GM23338 (cell line): Measurements from ENCODE around the gene KATNAL1.

ENCODE experiments used
- CREB1 ChIP-seq: fragments of 250-450 bp; sonication (Bioruptor Pico); IDR thresholded peaks from 2 replicates; pipeline ENCODE4 v1.5.0; 2020; ENCODE audit warnings: low read depth, mild to moderate bottlenecking, moderate library complexity
- EZH2 ChIP-seq: fragments of 200-600 bp; sonication (generic); IDR thresholded peaks from one replicate; pipeline ENCODE4 v1.8.0; 2017; ENCODE audit warnings: antibody characterized with exemption, mild to moderate bottlenecking, low read depth; ENCODE audit not compliant: unreplicated experiment
- EZH2phosphoT487 ChIP-seq: fragments of 200-600 bp; sonication (generic); IDR thresholded peaks from one replicate; pipeline ENCODE4 v1.8.1; 2018; ENCODE audit warnings: antibody characterized with exemption; ENCODE audit not compliant: unreplicated experiment
- JUNB ChIP-seq: IDR thresholded peaks from one replicate; pipeline ENCODE4 v1.6.1; 2016; ENCODE audit warnings: antibody characterized with exemption; ENCODE audit not compliant: unreplicated experiment
- POLR2AphosphoS5 ChIP-seq: IDR thresholded peaks from 2 replicates; pipeline ENCODE4 v1.6.1; 2016; ENCODE audit warnings: antibody characterized with exemption, low read depth
- TF ChIP-seq, protein P1 (sequence below): IDR thresholded peaks from one replicate; pipeline ENCODE4 v1.6.1; 2018; ENCODE audit warnings: antibody characterized with exemption; ENCODE audit not compliant: unreplicated experiment
- TF ChIP-seq, protein P2 (sequence below), 2 experiments: fragments of 200-600 bp in 1 of 2; sonication (generic) in 1 of 2; conservative IDR thresholded peaks; 2 replicates each; pipeline versions ENCODE4 v1.5.1 to v1.6.1; 2016 to 2017; ENCODE audit warnings: antibody characterized with exemption in 2 of 2, low read depth in 2 of 2, mild to moderate bottlenecking in 2 of 2, moderate library complexity in 1 of 2

DNA sequence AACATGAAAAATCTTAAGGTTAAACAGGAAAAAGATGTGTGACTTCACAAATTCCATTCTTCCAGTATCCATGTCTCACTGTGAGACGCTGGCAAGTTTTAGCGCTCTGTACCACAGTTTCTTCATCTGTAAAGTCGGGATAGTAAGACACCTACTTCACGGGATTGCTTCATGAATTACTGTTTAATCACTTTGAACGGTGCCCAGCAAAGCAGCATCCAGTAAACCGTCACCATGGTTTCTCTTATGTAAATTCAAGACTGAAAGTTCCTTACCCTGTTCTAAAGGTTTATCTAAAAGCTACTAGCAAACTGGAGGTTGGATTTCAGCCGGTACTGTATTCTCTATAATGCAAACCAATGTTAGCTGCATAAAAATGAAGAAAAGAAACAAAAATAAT, 53.5 kb downstream of the KATNAL1 start:
- TF ChIP-seq, protein P1, sequence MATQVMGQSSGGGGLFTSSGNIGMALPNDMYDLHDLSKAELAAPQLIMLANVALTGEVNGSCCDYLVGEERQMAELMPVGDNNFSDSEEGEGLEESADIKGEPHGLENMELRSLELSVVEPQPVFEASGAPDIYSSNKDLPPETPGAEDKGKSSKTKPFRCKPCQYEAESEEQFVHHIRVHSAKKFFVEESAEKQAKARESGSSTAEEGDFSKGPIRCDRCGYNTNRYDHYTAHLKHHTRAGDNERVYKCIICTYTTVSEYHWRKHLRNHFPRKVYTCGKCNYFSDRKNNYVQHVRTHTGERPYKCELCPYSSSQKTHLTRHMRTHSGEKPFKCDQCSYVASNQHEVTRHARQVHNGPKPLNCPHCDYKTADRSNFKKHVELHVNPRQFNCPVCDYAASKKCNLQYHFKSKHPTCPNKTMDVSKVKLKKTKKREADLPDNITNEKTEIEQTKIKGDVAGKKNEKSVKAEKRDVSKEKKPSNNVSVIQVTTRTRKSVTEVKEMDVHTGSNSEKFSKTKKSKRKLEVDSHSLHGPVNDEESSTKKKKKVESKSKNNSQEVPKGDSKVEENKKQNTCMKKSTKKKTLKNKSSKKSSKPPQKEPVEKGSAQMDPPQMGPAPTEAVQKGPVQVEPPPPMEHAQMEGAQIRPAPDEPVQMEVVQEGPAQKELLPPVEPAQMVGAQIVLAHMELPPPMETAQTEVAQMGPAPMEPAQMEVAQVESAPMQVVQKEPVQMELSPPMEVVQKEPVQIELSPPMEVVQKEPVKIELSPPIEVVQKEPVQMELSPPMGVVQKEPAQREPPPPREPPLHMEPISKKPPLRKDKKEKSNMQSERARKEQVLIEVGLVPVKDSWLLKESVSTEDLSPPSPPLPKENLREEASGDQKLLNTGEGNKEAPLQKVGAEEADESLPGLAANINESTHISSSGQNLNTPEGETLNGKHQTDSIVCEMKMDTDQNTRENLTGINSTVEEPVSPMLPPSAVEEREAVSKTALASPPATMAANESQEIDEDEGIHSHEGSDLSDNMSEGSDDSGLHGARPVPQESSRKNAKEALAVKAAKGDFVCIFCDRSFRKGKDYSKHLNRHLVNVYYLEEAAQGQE = no peak
- TF ChIP-seq, protein P2, sequence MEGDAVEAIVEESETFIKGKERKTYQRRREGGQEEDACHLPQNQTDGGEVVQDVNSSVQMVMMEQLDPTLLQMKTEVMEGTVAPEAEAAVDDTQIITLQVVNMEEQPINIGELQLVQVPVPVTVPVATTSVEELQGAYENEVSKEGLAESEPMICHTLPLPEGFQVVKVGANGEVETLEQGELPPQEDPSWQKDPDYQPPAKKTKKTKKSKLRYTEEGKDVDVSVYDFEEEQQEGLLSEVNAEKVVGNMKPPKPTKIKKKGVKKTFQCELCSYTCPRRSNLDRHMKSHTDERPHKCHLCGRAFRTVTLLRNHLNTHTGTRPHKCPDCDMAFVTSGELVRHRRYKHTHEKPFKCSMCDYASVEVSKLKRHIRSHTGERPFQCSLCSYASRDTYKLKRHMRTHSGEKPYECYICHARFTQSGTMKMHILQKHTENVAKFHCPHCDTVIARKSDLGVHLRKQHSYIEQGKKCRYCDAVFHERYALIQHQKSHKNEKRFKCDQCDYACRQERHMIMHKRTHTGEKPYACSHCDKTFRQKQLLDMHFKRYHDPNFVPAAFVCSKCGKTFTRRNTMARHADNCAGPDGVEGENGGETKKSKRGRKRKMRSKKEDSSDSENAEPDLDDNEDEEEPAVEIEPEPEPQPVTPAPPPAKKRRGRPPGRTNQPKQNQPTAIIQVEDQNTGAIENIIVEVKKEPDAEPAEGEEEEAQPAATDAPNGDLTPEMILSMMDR (conservative IDR thresholded peaks at IDR 0.05; ENCODE audit: low read depth in 2 of 2) = no peak
- TF ChIP-seq POLR2AphosphoS5 = no peak
- no peak for TF ChIP-seq EZH2
- TF ChIP-seq EZH2phosphoT487 = no peak
- TF ChIP-seq JUNB = no peak
- no peak for TF ChIP-seq CREB1 (CRISPR knock-in tag)
